Measurements from ENCODE around the gene ACAP3. TPM values are rescaled to one million over a fixed set of nuclear protein-coding genes. Genes with fewer than 3 reads are reported as not detected.

The ACAP3 gene
- total RNA-seq, 1 donor from 2014 or later = 97.3 TPM

GRCh38 chr1:1321477-1321876 lies 13.7 kb upstream of the ACAP3 start:
- Mint-ChIP-seq H3K27ac (no peak overlapping the region), H3K9me3 (no peaks in the 10 kb centered on the region), H3K4me3 (no peak overlapping the region), H3K4me1 (peaks cover 19% of the 10 kb centered on the region), H3K36me3 (peaks cover 4% of the 10 kb centered on the region), H3K27me3 (ENCODE audit: low read depth) (no peaks in the 10 kb centered on the region)
- no peak for TF ChIP-seq CTCF (IDR thresholded peaks at IDR 0.05; ENCODE audit: unreplicated experiment)
- no peak for DNase-seq (ENCODE audit: low spot score in 2 of 2, unreplicated experiment in 2 of 2)

- TF ChIP-seq CTCF (IDR thresholded peaks at IDR 0.05; ENCODE audit: unreplicated experiment) = no peak
- Mint-ChIP-seq H3K36me3 (peaks cover 4% of the 10 kb centered on the region), H3K4me1 (peaks cover 17% of the 10 kb centered on the region), H3K4me3 (no peak overlapping the region), H3K27ac (no peak overlapping the region), H3K9me3 (no peaks in the 10 kb centered on the region), H3K27me3 (ENCODE audit: low read depth) (no peaks in the 10 kb centered on the region)
- no peak for DNase-seq (ENCODE audit: low spot score in 2 of 2, unreplicated experiment in 2 of 2)
Measured at GRCh38 chr1:1320666-1321448, 13.1 kb upstream of the ACAP3 start.

GRCh38 chr1:1319646-1319941 lies 11.9 kb upstream of the ACAP3 start:
- Mint-ChIP-seq H3K4me1 (peaks cover 19% of the 10 kb centered on the region), H3K27me3 (ENCODE audit: low read depth) (no peaks in the 10 kb centered on the region), H3K4me3 (no peak overlapping the region), H3K9me3 (no peaks in the 10 kb centered on the region), H3K36me3 (peaks cover 4% of the 10 kb centered on the region), H3K27ac (peak overlapping the region; percentile 50)
- no peak for TF ChIP-seq CTCF (IDR thresholded peaks at IDR 0.05; ENCODE audit: unreplicated experiment)
- DNase-seq (ENCODE audit: low spot score in 2 of 2, unreplicated experiment in 2 of 2) = no peak

DNA sequence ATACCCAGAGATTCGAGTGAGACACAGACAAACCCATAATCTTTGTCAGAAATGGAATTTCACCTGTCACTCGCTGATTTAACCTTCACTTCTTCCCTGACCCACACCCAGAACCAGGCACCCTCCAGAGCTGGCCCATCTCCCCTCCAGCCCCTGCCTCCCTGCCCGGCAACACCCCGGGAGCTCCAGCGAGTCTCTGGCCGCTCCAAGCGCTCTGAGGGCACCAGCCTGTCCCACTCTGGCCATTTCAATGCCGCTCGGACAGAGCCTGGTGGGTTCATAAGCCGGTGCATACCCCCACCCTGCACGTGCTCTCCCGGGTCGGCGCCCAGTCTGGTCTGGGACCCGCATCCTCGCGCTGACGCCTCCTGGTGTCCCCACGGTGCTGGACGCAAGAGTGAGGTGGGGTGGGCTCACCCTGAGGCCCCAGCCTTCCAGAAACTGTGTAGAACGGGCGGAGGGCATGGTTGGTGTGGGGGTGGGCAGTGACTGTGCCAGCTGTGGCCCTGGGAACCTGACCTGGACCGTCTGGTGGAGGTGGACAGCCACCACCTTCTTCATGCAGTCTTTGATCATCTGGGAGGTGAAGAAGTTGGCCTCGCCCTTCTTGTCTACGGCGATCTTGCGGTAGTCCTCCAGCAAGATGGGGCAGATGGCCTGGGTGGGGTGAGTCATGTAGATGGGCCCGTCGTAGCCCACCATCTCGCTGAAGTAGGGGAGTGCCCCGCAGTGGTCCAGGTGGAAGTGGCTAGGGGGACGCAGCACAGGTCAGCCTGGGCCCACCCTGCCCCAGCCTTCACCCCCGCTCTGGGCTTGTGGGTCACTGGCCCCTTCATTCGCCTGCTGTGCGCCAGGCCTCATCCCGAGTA lies 11.3 kb upstream of the ACAP3 start:
- H3K9me3 Mint-ChIP-seq = no peaks in the 10 kb centered on the region
- H3K36me3 Mint-ChIP-seq = peaks cover 4% of the 10 kb centered on the region
- no peak overlapping the region for H3K4me3 Mint-ChIP-seq
- H3K27ac Mint-ChIP-seq = peak overlapping the region; percentile 50
- H3K27me3 Mint-ChIP-seq (ENCODE audit: low read depth) = no peaks in the 10 kb centered on the region
- no peak for DNase-seq (ENCODE audit: low spot score in 2 of 2, unreplicated experiment in 2 of 2)
- no peak for TF ChIP-seq CTCF (IDR thresholded peaks at IDR 0.05; ENCODE audit: unreplicated experiment)
- H3K4me1 Mint-ChIP-seq = peaks cover 18% of the 10 kb centered on the region

DNA sequence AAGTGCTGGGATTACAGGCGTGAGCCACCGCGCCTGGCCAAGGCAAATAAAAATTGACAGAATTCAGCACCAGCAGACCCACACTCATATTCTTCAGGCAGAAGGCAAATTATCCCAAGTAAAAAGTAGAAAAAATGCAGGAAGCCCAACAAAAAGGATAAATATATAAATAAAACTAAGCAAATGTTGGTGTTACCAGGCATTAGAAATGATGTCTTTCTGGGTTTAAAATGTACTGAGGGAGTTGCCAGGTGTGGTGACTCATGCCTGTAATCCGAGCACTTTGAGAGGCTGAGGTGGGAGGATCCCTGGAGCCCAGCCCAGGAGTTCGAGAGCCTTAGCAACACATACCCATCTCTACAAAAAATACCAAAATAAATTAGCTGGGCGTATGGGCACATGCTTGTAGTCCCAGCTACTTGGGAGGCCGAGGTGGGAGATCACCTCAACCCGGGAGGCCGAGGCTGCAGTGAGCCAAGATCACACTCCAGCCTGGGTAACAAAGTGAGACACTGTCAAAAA lies 10.5 kb upstream of the ACAP3 start:
- no peak for TF ChIP-seq CTCF (IDR thresholded peaks at IDR 0.05; ENCODE audit: unreplicated experiment)
- Mint-ChIP-seq H3K27me3 (ENCODE audit: low read depth) (no peaks in the 10 kb centered on the region), H3K4me3 (no peak overlapping the region), H3K27ac (peak overlapping the region; percentile 61), H3K36me3 (peaks cover 7% of the 10 kb centered on the region), H3K4me1 (peaks cover 13% of the 10 kb centered on the region), H3K9me3 (no peaks in the 10 kb centered on the region)
- DNase-seq (ENCODE audit: low spot score in 2 of 2, unreplicated experiment in 2 of 2) = no peak
